Gastrocnemius medialis (tissue), 4 donors: ENCODE measurements around the gene LEFTY1.
A peak's percentile ranks its signal among the peaks of the same experiment; 100 is the strongest.

ENCODE experiments used
- POLR2A ChIP-seq, 2 donors: fragments of 450-650 bp; IDR thresholded peaks; one replicate each; pipeline ENCODE4 v1.6.1; 2017; ENCODE audit warnings: antibody characterized with exemption in 2 of 2, mild to moderate bottlenecking in 2 of 2, moderate library complexity in 2 of 2
- TF ChIP-seq, protein P1 (sequence below), 5 experiments: fragments of 450-650 bp in 3 of 5; fragments of 200-600 bp in 2 of 5; sonication (generic) in 2 of 5; IDR thresholded peaks in 4 of 5; conservative IDR thresholded peaks in 1 of 5; 1 replicate in 4 of 5; 2 replicates in 1 of 5; pipeline ENCODE4 v1.5.1; 2016 to 2019; ENCODE audit warnings: antibody characterized with exemption in 5 of 5, mild to moderate bottlenecking in 3 of 5, moderate library complexity in 3 of 5

DNA sequence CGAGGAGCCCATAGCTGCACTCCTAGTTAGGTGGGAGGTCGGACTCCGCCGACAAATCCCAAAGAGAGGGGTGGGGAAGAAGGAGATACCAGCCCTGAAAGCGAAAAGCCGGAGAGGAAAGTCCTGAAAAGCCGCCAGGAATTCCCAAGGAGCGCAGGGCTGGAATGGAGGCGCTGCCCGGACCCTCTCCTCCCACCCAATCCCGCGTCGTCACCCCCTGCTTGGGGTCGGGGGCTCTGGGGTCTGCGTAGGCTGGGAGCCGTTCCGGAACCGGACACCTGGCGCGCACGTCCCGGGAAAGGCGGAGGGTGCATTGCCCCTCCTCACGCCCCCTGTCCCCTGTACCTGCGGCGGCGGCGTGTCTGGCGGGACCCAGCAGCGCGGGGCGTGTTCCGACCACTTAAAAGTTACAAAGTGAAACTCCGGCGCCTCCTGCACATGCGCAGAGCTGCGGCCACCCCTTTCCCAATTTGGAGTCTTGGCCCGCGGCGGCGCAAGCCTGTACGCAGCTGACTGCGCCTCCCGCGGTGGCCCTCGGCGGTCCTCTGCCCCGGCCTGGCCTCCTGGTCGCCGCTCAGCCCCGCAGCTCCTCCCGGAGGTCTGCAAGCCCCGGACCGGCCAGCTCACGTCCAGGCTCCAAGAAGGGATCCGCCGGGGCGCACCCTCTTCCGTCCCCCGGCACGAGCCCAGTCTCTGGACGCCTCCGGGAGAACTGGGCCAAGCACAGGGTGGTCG lies 6.8 kb downstream of the LEFTY1 start, which contains the start of gene TMEM63A:
- TF ChIP-seq, protein P1, sequence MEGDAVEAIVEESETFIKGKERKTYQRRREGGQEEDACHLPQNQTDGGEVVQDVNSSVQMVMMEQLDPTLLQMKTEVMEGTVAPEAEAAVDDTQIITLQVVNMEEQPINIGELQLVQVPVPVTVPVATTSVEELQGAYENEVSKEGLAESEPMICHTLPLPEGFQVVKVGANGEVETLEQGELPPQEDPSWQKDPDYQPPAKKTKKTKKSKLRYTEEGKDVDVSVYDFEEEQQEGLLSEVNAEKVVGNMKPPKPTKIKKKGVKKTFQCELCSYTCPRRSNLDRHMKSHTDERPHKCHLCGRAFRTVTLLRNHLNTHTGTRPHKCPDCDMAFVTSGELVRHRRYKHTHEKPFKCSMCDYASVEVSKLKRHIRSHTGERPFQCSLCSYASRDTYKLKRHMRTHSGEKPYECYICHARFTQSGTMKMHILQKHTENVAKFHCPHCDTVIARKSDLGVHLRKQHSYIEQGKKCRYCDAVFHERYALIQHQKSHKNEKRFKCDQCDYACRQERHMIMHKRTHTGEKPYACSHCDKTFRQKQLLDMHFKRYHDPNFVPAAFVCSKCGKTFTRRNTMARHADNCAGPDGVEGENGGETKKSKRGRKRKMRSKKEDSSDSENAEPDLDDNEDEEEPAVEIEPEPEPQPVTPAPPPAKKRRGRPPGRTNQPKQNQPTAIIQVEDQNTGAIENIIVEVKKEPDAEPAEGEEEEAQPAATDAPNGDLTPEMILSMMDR (IDR thresholded peaks at IDR 0.05 in 4 of 5, conservative IDR thresholded peaks at IDR 0.05 in 1 of 5), result peak; percentile 43 to 71 (median 55)
- TF ChIP-seq POLR2A (IDR thresholded peaks at IDR 0.05), result peak; percentile 72 to 77
